GM12874 (cell line): Measurements from ENCODE around the gene CIITA.

Experiments used
- TF ChIP-seq, protein P1 (sequence below): IDR thresholded peaks from 2 replicates; pipeline ENCODE4 v1.5.1; 2011; ENCODE audit warnings: low read depth, mild to moderate bottlenecking, control low read depth, low read length, moderate library complexity; ENCODE audit not compliant: insufficient read depth

Gene CIITA

DNA sequence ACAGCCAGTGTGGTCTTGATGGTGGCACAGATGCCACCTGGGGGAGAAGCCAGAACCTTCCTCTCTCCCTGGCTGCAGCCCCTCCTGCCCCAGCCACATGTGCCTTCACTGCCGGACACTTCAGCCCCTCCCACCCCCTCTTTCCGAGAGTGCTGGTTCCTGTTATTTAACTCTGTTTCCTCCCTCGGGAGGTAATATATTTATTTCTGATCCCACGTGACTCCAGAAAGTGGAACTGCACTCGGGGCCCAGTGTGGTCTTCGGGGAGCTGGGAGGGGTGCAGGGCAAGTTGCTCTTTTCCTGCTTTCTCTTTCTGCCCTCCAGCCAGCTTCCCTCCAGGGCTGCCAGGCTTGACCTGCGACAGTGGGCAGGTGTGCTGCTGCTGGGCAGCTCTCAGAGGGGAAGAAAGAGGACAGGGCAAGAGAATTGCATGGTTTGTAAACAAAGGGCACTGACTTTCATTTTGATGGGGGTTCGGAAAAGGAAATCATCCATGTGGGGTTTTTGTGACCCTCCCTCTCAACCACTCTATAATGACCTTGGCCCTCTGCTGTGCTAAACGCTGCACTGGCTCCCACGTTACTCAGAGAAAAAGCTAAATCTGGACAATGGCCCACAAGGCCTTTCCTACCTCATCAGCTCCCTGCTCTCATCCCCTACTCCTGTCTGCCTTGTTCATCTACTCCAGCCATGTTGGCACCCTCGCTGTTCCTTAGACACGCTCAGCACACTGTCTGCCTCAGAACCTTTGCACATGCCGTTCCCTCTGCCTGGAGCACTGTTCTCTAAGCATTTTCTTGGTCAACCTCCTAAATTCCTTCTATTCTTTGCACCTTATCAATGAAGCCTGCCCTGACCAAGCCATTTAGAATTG is 8.2 kb upstream of the CIITA start:
- TF ChIP-seq, protein P1, sequence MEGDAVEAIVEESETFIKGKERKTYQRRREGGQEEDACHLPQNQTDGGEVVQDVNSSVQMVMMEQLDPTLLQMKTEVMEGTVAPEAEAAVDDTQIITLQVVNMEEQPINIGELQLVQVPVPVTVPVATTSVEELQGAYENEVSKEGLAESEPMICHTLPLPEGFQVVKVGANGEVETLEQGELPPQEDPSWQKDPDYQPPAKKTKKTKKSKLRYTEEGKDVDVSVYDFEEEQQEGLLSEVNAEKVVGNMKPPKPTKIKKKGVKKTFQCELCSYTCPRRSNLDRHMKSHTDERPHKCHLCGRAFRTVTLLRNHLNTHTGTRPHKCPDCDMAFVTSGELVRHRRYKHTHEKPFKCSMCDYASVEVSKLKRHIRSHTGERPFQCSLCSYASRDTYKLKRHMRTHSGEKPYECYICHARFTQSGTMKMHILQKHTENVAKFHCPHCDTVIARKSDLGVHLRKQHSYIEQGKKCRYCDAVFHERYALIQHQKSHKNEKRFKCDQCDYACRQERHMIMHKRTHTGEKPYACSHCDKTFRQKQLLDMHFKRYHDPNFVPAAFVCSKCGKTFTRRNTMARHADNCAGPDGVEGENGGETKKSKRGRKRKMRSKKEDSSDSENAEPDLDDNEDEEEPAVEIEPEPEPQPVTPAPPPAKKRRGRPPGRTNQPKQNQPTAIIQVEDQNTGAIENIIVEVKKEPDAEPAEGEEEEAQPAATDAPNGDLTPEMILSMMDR, result no peak

DNA sequence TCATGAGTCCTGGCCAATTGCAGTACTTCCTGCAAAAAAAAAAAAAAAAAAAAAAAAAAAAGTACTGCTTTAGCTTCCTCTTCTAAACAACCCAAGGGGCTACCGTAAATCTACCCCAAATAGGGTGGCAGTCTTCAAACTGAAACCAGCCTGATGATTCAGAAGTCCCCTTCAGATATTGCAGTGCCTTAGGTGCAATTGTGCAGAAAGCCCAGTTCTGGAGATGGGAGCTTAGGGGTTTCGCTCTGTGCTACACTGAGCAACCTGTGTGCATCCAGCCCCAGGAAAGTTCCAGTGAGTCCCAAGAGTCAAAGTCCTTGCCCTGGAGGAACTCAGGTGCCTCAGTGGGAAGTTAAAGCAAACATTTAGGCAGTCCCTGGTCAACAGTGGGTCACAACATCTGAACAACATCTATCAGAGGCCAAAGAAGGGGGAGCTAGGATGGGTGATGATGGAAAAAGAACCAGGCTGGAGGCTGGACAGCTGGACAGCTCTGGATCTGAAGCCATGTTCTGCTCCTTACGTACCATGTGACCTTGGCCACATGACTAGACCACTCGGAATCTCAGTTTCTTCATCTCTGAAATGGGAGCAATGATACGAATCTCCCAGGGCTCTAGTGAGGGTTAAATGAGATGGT is 6.7 kb upstream of the CIITA start:
- TF ChIP-seq, protein P1, result no peak

DNA sequence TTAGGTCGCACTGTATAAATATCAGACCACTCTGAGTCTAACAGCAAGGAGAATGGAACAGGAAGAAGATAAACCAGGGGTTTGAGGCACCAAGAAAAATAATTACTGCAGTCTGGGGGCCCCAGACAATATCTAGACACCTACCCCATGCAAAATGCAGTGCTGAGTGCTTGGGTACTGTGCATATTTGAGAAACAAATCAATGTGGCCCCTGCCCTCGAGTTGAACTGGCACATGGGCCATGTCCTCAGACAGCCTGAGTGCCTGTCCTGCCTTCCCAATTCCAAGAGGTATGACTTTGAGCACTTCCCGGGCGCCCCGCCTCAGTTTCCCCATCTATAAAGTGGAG is 6.2 kb upstream of the CIITA start:
- TF ChIP-seq, protein P1, result no peak

DNA sequence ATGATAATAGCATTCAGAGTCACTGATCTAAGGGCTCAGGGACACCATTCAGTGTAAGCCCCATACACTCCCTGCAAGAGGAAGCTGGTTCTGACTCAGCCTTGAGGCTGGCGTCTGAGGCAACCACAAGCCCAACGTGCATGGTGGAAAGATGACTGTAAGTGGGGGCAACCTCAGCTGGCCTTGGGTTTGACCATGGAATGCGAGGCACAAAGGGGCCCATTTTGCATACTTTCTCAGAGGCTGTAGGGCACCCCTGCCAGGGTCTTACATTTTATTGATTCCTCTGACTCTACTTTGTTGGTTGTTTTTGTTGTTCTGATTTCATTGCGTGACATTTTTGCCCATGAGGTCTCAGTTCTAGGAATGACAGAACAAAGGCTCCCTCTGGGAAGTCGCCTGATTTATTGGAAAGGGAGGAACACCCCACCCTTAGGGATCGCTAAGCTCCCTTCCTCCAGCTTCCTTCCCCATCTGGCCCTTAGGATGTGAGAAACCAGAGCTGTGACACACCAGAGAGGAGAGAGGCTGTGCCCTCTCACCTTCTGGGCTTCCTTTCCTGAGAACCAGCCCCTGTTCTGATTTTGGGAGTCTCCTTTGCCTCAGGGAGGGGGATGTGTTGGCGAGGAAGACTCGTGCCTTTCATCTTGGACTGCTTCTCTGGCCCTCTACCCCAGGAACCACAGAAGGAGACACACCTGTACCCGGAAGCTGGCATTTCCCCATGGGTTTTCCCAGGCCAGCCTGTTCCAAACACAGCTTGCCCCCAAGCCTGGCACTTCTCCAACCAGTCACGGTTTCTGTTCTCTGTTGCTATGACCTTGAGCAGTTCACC is 5.6 kb upstream of the CIITA start:
- TF ChIP-seq, protein P1, result no peak

- TF ChIP-seq, protein P1, result no peak
Measured at GRCh38 chr16:10876315-10876714, 687 bp upstream of the CIITA start.

- TF ChIP-seq, protein P1, result peak; percentile 18; the same call in 1 of the 2 replicates
Measured at GRCh38 chr16:10877472-10877946, 507 bp downstream of the CIITA start.

DNA sequence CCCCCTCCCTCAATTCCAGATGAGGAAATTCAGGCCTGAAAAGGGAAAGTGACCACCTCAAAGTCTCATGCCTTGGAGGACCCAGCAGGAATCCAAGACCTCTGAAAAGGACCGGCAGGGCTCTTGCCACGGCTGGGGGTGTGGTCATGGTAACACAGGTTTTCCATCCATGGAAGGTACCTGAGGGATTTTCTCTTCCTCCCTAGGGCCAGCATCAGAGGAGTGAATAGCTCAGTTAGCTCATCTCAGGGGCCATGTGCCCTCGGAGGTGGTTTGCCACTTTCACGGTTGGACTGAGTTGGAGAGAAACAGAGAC is 1.3 kb downstream of the CIITA start:
- TF ChIP-seq, protein P1, result no peak
